A673 (cell line): ENCODE results near the gene KIF1A. TPM values are rescaled to one million over a fixed set of nuclear protein-coding genes. Genes with fewer than 3 reads are reported as not detected.

Source experiments
- BruUV-seq: library from RNA; stranded (reverse); fragments of 400-500 nt; replicated peaks from 2 replicates; lab custom pipeline; 2021; lab: Mats Ljungman, UMichigan
- CTCF ChIA-PET: fragments of 300-600 bp; sonication (Branson Sonifier 250); formaldehyde crosslinking; loops from one replicate; lab custom pipeline; 2022; ENCODE audit warnings: antibody characterized with exemption; lab: Charles Lee
- POLR2A ChIA-PET: fragments of 300-600 bp; sonication (Branson Sonifier 250); formaldehyde crosslinking; loops from one replicate; lab custom pipeline; 2022; ENCODE audit warnings: antibody characterized with exemption; ENCODE audit not compliant: low non-redundant PET; lab: Charles Lee
- DNase-seq: peaks from one replicate; pipeline ENCODE4 v3.0.0-alpha.2; 2015; ENCODE audit warnings: low spot score
- H3K27ac ChIP-seq: fragments of 200-600 bp; sonication (generic); 2 replicates; pipeline ENCODE4 v1.5.1; 2016; ENCODE audit warnings: mixed run types, low read depth, mild to moderate bottlenecking, mixed read lengths, antibody characterized with exemption, low read length; ENCODE audit not compliant: poor library complexity, severe bottlenecking
- H3K27me3 ChIP-seq: fragments of 200-600 bp; sonication (generic); replicated peaks from 2 replicates; pipeline ENCODE4 v1.6.1; 2017; ENCODE audit warnings: mixed run types, low read depth, mild to moderate bottlenecking, mixed read lengths, antibody characterized with exemption, low read length; ENCODE audit not compliant: insufficient read depth, poor library complexity
- H3K36me3 ChIP-seq: fragments of 200-600 bp; sonication (generic); 2 replicates; pipeline ENCODE4 v1.6.1; 2016; ENCODE audit warnings: mixed run types, mild to moderate bottlenecking, mixed read lengths, antibody characterized with exemption, low read length; ENCODE audit not compliant: insufficient read depth, poor library complexity, severe bottlenecking
- H3K4me1 ChIP-seq: fragments of 200-600 bp; sonication (generic); 2 replicates; pipeline ENCODE4 v1.6.1; 2017; ENCODE audit warnings: mixed run types, mild to moderate bottlenecking, mixed read lengths, antibody characterized with exemption, low read length; ENCODE audit not compliant: insufficient read depth, poor library complexity, severe bottlenecking
- H3K4me3 ChIP-seq: fragments of 200-600 bp; sonication (generic); 2 replicates; pipeline ENCODE4 v1.5.1; 2016; ENCODE audit warnings: low read depth, mixed run types, mild to moderate bottlenecking, mixed read lengths, low read length; ENCODE audit not compliant: poor library complexity, severe bottlenecking
- H3K9me3 ChIP-seq: fragments of 200-600 bp; sonication (generic); 2 replicates; pipeline ENCODE4 v1.6.1; 2016; ENCODE audit warnings: mixed run types, low read depth, mild to moderate bottlenecking, mixed read lengths, antibody characterized with exemption, low read length; ENCODE audit not compliant: poor library complexity, severe bottlenecking
- EZH2 ChIP-seq: fragments of 200-600 bp; sonication (generic); IDR thresholded peaks from 2 replicates; pipeline ENCODE4 v1.6.1; 2017; ENCODE audit warnings: borderline replicate concordance, low read depth, mild to moderate bottlenecking, mixed read lengths, antibody characterized with exemption, low read length; ENCODE audit not compliant: poor library complexity, severe bottlenecking
- intact Hi-C: fragments of 100-400 bp; cut with micrococcal nuclease; formaldehyde crosslinking; loops from one replicate; pipeline ENCODE4 v1.10.0; 2022; ENCODE audit not compliant: unreplicated experiment
- total RNA-seq: library from RNA; stranded (reverse); gene quantifications from 2 replicates; pipeline ENCODE4 v1.2.3, GENCODE V29; 2021
- TF ChIP-seq, protein P1 (sequence below): fragments of 300-800, 200-600 bp; sonication (generic); conservative IDR thresholded peaks from 2 replicates; pipeline ENCODE4 v1.5.1; 2017; ENCODE audit warnings: low read depth, mild to moderate bottlenecking, antibody characterized with exemption, low read length, moderate library complexity, mixed read lengths

KIF1A gene
- total RNA-seq, 1 experiment from 2014 or later: 330 TPM

DNA sequence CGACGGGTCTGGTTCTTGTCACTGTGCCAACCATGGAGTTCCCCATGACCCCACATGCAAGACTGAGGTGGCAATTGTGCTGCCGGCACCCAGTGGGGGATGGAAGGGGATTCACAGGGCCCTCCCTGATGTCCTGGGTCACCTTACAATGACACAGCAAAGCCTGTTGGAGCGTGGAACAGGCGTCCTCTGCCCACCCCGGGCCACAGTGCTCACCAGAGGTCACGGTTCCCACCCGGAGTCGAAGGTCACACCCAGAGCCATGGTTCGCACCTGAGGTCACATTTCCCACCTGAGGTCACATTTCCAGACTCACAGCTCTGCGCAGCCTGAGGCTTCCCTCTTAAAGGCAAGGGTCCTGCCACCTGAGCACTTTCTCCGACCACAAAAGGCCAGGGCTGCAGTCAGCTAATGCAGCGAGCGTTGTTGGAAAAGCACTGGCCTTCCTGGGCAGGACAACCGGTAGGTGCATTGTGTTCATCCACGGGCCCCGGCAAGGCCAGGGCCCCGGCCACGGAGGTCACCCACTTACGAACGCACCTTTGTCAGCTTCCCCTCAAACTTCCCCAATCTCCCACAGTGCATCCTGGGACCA is 24.0 kb downstream of the KIF1A start:
- Histone ChIP-seq H3K36me3 (peaks cover 32% of the 10 kb centered on the region), H3K27me3 (no peaks in the 10 kb centered on the region), H3K4me1 (no peaks in the 10 kb centered on the region), H3K4me3 (no peak overlapping the region), H3K9me3 (no peaks in the 10 kb centered on the region), H3K27ac (no peak overlapping the region)
- CTCF ChIA-PET: no interaction called here
- POLR2A ChIA-PET: no interaction called here
- TF ChIP-seq, protein P1, sequence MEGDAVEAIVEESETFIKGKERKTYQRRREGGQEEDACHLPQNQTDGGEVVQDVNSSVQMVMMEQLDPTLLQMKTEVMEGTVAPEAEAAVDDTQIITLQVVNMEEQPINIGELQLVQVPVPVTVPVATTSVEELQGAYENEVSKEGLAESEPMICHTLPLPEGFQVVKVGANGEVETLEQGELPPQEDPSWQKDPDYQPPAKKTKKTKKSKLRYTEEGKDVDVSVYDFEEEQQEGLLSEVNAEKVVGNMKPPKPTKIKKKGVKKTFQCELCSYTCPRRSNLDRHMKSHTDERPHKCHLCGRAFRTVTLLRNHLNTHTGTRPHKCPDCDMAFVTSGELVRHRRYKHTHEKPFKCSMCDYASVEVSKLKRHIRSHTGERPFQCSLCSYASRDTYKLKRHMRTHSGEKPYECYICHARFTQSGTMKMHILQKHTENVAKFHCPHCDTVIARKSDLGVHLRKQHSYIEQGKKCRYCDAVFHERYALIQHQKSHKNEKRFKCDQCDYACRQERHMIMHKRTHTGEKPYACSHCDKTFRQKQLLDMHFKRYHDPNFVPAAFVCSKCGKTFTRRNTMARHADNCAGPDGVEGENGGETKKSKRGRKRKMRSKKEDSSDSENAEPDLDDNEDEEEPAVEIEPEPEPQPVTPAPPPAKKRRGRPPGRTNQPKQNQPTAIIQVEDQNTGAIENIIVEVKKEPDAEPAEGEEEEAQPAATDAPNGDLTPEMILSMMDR: no peak
- TF ChIP-seq EZH2: no peak
- intact Hi-C loops: no loop called here
- DNase-seq: no peak
- BruUV-seq: no TSS peak

DNA sequence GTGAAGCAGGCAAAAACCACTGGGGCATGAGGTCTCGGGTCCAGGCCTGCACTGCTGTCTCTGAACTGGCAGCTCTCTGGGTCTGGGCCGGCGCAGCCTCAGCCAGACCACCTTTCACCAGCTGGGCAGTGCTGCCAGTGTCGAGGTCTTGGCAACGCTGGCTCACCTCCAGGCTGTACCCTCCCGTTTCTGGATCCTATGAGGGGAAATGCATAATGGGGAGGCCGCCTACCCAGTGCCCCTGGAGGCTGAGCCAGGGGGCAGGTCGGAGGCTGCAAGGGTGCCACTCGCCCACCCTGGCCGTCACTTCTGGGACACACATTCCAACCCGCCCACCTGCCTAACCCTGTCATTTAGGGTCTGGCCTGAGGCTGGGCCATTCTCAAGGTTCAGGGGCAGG is 24.6 kb downstream of the KIF1A start:
- H3K36me3 ChIP-seq: peaks cover 31% of the 10 kb centered on the region
- H3K4me1 ChIP-seq: no peaks in the 10 kb centered on the region
- intact Hi-C loops: no loop called here
- no peak for DNase-seq
- H3K4me3 ChIP-seq: no peak overlapping the region
- no peaks in the 10 kb centered on the region for H3K9me3 ChIP-seq
- CTCF ChIA-PET: no interaction called here
- H3K27me3 ChIP-seq: no peaks in the 10 kb centered on the region
- TF ChIP-seq EZH2: no peak
- TF ChIP-seq, protein P1: no peak
- POLR2A ChIA-PET: no interaction called here
- no peak overlapping the region for H3K27ac ChIP-seq
- BruUV-seq: no TSS peak

DNA sequence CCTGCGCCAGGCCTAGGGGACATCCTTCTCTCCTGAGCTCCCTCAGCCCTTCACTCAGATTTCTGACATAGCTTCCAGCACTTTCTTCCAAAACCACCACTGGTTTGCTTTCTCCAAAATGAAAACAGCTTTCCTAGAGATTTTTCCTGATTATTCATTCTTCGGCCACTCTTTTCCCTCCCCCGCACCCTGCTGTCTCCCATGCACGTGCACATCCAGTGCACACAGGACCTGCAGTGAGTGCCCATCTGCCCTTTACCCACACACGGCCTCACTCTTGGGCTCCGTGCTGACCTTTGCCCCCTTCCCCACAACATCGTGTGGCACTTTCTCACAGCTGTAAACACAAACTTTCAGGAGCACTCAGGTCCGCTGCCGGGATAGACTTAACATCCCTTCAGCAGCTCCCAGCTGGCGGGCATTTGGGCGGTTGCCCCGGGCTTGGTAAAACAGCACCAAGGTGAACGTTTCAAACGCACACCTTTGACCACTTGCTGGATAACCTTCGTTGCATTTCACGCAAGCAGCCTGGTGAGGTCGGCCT is 25.8 kb downstream of the KIF1A start:
- CTCF ChIA-PET: no interaction called here
- Histone ChIP-seq H3K36me3 (peaks cover 31% of the 10 kb centered on the region), H3K4me1 (no peaks in the 10 kb centered on the region), H3K9me3 (no peaks in the 10 kb centered on the region), H3K27me3 (no peaks in the 10 kb centered on the region), H3K4me3 (no peak overlapping the region), H3K27ac (no peak overlapping the region)
- DNase-seq: no peak
- POLR2A ChIA-PET: interaction anchor here (0.6 kb wide), 1 partner anchor 1100 kb away, joined by 4 read pairs; no protein-coding TSS in a partner anchor
- no peak for TF ChIP-seq EZH2
- TF ChIP-seq, protein P1: no peak
- intact Hi-C loops: no loop called here
- BruUV-seq: no TSS peak
